SK-N-SH treated with all-trans-retinoic acid at 6 μM for 48 hours (cell line): ENCODE data around the gene ERP29.
"Not testable (repeated sequence)": the region's sequence is repeated elsewhere in the genome, so short reads cannot be mapped to it uniquely, and the experiment has no call there.

ENCODE experiments used
- ESRRG ChIP-seq: fragments of 250-450 bp; sonication (Bioruptor Pico); IDR thresholded peaks from 2 replicates; pipeline ENCODE4 v1.6.1; 2021; ENCODE audit warnings: mild to moderate bottlenecking
- GLIS3 ChIP-seq: fragments of 250-450 bp; sonication (Bioruptor Pico); IDR thresholded peaks from 2 replicates; pipeline ENCODE4 v1.5.0; 2020; ENCODE audit warnings: mild to moderate bottlenecking, moderate library complexity
- PPARA ChIP-seq: fragments of 250-450 bp; sonication (Bioruptor Pico); IDR thresholded peaks from 2 replicates; pipeline ENCODE4 v1.5.0; 2020; ENCODE audit warnings: mild to moderate bottlenecking, borderline replicate concordance
- TOX ChIP-seq: fragments of 250-450 bp; sonication (Bioruptor Pico); IDR thresholded peaks from 2 replicates; pipeline ENCODE4 v1.8.0; 2021; ENCODE audit warnings: mild to moderate bottlenecking, moderate library complexity, borderline replicate concordance
- ZC3H10 ChIP-seq: fragments of 250-450 bp; sonication (Bioruptor Pico); IDR thresholded peaks from 2 replicates; pipeline ENCODE4 v1.5.1; 2021; ENCODE audit warnings: mild to moderate bottlenecking, moderate library complexity
- ZFP3 ChIP-seq: fragments of 250-450 bp; sonication (Bioruptor Pico); IDR thresholded peaks from 2 replicates; pipeline ENCODE4 v1.5.0; 2020; ENCODE audit warnings: mild to moderate bottlenecking, moderate library complexity
- ZFP30 ChIP-seq: fragments of 450-650 bp; formaldehyde crosslinking; IDR thresholded peaks from 2 replicates; pipeline ENCODE4 v1.5.0; 2022; ENCODE audit warnings: mild to moderate bottlenecking, moderate library complexity
- ZNF70 ChIP-seq: fragments of 450-650 bp; formaldehyde crosslinking; IDR thresholded peaks from 2 replicates; pipeline ENCODE4 v1.5.0; 2020; ENCODE audit warnings: mild to moderate bottlenecking, moderate library complexity
- TF ChIP-seq, protein P1 (sequence below): fragments of 250-450 bp; sonication (Bioruptor Pico); IDR thresholded peaks from 2 replicates; pipeline ENCODE4 v1.8.0; 2020; ENCODE audit warnings: mild to moderate bottlenecking, moderate library complexity, borderline replicate concordance
- TF ChIP-seq, protein P2 (sequence below): fragments of 250-450 bp; sonication (Bioruptor Pico); IDR thresholded peaks from 2 replicates; pipeline ENCODE4 v1.5.1; 2021; ENCODE audit warnings: mild to moderate bottlenecking, moderate library complexity

DNA sequence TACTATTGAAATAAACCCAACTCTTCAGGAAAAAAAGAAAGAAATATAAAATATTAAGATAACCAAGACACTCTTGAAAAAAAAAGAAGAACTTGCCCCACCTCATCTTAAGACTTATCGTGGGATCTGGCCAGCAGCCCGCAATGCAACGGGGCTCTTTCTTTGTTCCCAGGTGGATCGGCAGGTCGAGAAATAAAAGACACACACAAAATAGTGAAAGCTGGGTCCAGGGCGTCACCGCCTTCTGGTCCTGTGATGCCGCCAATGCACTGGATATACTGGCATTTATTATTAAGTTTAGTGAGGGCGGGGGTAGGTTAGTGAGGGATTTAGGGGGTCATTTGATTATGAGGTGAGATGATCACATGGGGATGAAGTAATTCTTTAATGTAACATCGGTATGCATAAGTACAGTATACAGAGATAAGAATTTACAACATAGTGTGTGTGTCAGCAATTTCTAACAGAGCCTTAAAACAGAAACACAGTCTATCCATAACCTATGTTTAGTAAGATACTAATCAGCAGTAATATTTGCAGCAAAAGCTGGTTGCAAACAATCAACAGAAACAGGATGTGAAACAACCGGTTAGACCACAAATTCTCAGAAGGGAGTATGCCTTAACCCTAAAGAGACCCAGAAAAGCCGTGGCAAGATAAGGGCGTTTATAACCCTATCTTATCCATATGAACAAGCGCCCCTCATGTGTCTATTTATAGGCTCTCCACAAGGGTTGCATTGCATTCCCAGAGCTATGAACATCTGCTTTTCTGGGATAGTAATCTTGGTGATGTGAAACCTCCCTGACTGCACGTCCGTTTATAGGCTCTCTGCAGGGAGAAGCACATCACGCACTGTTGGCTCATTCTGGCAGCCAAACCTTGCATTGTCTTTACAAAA is 18.8 kb upstream of the ERP29 start:
- not testable (repeated sequence) for TF ChIP-seq ZC3H10 (CRISPR knock-in tag); ESRRG (CRISPR knock-in tag); ZNF70; ZFP30; ZFP3 (CRISPR knock-in tag); PPARA; GLIS3 (CRISPR knock-in tag); TOX (CRISPR knock-in tag)
- TF ChIP-seq, protein P1, sequence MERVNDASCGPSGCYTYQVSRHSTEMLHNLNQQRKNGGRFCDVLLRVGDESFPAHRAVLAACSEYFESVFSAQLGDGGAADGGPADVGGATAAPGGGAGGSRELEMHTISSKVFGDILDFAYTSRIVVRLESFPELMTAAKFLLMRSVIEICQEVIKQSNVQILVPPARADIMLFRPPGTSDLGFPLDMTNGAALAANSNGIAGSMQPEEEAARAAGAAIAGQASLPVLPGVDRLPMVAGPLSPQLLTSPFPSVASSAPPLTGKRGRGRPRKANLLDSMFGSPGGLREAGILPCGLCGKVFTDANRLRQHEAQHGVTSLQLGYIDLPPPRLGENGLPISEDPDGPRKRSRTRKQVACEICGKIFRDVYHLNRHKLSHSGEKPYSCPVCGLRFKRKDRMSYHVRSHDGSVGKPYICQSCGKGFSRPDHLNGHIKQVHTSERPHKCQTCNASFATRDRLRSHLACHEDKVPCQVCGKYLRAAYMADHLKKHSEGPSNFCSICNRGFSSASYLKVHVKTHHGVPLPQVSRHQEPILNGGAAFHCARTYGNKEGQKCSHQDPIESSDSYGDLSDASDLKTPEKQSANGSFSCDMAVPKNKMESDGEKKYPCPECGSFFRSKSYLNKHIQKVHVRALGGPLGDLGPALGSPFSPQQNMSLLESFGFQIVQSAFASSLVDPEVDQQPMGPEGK (CRISPR knock-in tag): not testable (repeated sequence)
- TF ChIP-seq, protein P2, sequence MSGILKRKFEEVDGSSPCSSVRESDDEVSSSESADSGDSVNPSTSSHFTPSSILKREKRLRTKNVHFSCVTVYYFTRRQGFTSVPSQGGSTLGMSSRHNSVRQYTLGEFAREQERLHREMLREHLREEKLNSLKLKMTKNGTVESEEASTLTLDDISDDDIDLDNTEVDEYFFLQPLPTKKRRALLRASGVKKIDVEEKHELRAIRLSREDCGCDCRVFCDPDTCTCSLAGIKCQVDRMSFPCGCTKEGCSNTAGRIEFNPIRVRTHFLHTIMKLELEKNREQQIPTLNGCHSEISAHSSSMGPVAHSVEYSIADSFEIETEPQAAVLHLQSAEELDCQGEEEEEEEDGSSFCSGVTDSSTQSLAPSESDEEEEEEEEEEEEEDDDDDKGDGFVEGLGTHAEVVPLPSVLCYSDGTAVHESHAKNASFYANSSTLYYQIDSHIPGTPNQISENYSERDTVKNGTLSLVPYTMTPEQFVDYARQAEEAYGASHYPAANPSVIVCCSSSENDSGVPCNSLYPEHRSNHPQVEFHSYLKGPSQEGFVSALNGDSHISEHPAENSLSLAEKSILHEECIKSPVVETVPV (CRISPR knock-in tag): not testable (repeated sequence)
